ENCODE results near the gene FGF23.

DNA sequence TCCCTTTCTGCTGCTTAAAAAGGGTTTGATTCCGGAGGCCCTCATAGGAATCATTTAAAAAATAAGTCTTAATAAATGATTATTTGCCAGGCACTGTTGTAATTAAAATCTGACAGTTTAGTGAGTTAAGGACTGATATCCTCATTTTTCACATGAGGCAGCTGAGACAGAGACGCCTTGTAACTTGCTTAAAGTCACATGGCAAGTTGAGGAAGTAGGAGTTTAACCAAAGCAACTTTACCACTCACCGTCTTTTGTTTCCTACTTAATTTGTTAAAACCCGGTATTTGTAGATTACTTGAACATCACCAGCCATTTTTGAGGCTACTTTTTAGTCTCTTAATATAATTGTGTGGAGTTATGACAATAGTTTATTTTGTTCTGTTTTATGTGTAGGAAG is 56.1 kb downstream of the FGF23 start:
- TF ChIP-seq, protein P1, sequence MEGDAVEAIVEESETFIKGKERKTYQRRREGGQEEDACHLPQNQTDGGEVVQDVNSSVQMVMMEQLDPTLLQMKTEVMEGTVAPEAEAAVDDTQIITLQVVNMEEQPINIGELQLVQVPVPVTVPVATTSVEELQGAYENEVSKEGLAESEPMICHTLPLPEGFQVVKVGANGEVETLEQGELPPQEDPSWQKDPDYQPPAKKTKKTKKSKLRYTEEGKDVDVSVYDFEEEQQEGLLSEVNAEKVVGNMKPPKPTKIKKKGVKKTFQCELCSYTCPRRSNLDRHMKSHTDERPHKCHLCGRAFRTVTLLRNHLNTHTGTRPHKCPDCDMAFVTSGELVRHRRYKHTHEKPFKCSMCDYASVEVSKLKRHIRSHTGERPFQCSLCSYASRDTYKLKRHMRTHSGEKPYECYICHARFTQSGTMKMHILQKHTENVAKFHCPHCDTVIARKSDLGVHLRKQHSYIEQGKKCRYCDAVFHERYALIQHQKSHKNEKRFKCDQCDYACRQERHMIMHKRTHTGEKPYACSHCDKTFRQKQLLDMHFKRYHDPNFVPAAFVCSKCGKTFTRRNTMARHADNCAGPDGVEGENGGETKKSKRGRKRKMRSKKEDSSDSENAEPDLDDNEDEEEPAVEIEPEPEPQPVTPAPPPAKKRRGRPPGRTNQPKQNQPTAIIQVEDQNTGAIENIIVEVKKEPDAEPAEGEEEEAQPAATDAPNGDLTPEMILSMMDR (conservative IDR thresholded peaks at IDR 0.05; ENCODE audit: low read length), result no peak
- no peak for TF ChIP-seq EZH2phosphoT487 (IDR thresholded peaks at IDR 0.05; ENCODE audit: borderline replicate concordance)

Data from Loucy (cell line).